Measurements from ENCODE around the gene GALNT5.
"Not testable (repeated sequence)": the region's sequence is repeated elsewhere in the genome, so short reads cannot be mapped to it uniquely, and the experiment has no call there.

The GALNT5 gene, protein sequence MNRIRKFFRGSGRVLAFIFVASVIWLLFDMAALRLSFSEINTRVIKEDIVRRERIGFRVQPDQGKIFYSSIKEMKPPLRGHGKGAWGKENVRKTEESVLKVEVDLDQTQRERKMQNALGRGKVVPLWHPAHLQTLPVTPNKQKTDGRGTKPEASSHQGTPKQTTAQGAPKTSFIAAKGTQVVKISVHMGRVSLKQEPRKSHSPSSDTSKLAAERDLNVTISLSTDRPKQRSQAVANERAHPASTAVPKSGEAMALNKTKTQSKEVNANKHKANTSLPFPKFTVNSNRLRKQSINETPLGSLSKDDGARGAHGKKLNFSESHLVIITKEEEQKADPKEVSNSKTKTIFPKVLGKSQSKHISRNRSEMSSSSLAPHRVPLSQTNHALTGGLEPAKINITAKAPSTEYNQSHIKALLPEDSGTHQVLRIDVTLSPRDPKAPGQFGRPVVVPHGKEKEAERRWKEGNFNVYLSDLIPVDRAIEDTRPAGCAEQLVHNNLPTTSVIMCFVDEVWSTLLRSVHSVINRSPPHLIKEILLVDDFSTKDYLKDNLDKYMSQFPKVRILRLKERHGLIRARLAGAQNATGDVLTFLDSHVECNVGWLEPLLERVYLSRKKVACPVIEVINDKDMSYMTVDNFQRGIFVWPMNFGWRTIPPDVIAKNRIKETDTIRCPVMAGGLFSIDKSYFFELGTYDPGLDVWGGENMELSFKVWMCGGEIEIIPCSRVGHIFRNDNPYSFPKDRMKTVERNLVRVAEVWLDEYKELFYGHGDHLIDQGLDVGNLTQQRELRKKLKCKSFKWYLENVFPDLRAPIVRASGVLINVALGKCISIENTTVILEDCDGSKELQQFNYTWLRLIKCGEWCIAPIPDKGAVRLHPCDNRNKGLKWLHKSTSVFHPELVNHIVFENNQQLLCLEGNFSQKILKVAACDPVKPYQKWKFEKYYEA

DNA sequence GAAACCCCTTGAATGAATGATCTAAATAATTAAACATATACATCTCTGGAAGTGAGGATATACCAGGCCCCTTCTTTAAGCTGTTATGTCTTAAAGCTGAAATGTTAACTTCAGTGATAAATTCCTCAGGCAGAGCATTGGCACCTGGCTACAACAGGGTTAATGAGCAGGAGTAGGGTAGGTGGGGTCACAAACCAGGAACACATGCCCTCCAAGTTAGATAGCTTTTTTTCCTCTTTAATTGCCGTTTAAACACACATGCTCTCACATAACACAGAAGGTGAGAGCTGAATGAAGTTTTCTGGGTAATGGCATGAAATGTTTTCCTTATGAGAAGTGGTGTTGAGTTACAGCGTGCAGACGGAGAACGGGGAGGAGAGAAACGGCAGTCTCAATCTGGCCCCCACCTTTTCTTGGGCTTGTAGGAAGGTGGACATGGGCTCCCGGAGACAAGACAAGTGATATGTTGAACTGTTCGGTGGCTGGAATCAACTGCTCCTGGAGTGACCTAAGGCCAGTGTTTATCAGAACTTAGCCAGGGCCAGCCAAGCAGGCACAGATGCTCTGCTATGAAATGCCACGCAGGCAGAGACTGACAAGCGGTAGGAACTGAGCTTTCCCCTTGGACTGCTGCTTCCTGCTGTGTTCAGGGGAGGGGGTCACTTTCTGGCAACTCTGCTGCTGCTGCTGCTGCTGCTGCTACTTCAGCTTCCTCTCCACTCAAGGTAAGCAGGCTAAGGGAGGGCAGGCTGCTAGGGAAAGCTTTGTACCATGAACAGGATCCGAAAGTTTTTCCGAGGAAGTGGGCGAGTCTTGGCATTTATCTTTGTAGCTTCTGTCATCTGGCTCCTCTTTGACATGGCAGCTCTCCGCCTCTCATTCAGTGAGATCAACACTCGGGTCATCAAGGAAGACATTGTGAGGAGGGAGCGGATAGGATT lies at the start of gene GALNT5:
Gene GALNT5, plus strand, starts transcription at position 394 of the 941 bp plus-strand sequence. Its CDS starts 378 bp downstream, at position 772.
- DNase-seq, result peak in 3 of 56 donors; percentile 2 to 36 (median 26)

DNA sequence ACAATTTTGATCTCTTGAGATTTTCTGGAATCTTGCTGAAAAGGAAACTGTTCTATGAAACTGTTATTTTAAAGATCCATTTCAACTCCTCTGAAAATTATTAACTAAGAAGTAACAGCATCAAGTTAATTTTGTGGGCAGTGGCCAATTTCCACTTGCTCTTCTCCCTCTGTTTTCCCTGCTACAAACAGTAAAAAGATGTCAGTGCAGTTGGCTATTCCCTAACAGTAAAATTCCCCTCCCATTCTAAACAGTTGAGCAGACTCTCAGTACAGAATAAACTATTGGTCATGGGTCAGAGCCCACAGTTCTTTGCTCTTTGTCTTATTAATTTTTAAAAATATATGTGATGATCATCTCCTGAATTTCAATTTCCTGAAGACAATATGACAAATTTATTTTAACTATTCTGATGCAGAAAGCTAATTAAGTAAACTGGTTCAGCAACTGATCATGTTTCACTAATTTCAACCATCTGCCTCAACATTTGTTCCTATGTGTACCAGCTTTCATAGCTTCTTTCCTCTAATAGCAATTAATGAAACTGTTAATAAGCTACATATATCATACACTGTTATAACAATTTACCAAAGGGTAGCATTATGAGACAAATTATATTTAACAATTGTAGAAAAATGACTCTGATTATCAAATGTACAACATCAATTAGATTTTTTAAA lies 41.1 kb upstream of the GALNT5 start:
- no peak for DNase-seq

DNA sequence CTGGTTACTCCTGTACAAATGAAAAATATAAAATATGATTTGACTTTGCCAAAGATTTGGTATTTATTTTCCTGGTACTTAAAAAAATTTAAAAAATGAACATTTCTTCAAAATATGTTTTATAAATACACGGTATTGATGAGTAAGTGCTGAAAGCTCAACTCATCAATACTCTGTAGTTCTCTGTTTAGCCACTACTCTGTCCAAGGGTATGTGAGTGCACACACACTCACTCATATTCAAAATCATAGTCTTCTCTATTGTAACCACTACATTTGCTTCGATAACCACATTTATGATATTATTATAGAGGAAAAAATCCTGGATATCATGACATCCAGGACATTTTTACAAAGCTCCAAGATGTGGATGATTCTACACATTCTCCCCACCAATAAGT lies 40.1 kb upstream of the GALNT5 start:
- DNase-seq, result no peak

DNA sequence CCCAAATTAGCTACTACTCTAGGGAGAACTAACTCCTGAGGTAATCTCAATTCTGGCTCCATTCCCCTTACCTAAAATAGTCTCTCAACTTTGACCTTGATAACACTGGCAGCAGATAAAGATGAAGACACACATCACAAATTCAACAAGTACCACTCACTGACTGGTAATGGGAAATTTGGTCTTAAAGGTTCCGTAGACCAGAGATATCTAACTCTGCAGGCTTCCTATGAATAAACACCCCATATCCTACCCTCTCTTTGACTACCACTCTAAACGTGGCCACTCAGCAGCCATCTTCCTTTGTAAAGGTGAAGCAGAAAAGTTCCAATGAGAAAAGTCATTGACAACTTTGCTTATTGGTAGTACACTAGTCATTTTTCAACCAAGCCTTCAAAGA lies 38.6 kb upstream of the GALNT5 start:
- DNase-seq, result no peak

DNA sequence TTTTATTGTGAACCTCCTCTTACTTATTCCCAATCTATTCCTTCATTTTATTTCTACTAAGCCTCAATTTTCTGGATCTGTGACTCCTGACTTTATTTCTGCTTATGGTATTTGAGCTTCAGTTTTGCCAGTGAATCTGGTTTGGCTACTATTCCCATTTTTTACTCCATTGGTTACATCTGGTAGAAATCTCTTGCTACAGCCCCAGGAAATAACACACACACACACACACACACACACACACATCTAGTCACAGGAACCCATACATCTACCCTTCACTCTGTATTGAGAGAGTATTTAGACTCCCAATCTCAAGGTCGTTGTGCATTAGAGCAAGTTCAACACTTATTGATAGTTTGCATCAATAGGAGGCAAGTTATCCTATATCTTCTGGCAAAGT lies 37.0 kb upstream of the GALNT5 start:
- DNase-seq, result no peak

DNA sequence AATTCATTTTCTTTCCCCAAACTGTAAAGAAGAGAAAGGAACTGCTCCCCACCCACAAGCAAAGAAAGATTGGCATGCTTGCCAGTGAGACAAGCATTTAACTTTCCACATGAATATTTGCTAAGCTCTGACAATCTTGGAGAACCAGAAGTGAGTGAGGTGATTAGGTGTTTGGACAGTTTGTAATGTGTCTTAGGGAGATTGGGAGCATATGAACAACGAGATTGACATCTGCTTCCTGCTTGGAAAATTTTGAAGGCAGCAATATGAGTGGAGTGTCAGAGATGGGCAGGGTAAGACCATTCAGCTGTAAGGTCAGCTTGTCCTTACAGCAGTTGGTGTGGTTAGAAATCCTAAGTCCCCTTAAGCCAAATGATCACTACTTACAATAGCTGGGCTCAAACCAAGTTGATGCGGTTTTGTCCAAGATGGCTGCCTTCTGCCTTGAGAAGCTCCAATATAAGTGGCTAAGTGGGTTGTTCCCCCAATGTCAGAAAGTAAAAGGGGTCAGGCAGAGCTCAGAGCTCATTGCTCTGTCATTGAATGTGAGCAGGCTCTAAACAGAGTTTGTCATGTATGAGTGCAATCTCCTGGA lies 36.0 kb upstream of the GALNT5 start:
- DNase-seq, result no peak

DNA sequence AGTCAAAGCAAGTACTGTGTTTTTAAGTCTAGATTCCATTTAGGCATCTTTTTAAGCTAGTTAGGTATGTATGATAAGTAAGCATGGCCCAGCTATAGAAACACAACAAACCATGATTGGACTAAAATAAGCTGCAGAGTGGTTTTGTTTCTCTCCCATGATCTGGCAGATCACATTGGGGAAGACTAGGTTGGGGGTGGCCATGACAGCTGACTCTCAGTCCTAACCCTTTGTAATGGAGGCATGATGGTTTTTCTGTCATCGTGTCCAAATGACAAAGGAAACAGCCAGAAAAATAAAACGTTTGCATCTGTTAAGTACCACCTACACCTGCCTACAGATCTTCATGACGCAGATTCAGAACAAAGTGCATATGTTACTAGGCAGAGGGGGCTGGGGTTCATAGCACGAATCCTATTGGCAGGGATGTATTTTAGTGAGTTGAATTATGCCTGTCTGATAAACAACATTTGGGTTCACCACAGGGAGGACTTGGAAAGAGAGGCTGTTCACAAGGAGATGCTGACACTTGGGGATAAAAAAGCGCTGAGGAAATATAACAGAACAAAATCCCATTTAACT lies 33.8 kb upstream of the GALNT5 start:
- no peak for DNase-seq

DNA sequence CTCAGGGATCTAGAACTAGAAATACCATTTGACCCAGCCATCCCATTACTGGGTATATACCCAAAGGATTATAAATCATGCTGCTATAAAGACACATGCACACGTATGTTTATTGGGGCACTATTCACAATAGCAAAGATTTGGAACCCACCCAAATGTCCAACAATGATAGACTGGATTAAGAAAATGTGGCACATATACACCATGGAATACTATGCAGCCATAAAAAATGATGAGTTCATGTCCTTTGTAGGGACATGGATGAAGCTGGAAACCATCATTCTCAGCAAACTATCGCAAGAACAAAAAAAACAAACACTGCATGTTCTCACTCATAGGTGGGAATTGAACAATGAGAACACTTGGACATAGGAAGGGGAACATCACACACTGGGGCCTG lies 33.1 kb upstream of the GALNT5 start:
- not testable (repeated sequence) for DNase-seq

DNA sequence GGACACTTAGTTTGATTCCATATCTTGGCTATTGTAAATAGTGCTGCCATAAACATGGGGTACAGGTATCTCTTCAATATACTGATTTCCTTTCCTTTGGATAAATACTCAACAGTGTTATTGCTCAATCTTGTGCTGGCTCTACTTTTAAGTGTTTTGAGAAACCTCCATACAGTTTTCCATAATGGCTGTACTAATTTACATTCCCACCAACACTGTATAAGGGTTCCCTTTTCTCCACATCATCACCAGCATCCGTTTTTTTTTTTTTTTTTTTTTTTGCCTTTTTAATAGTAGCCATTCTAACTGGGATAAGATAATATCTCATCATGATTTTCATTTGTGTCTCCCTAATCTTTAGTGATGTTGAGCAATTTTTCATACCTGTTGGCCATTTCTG lies 29.9 kb upstream of the GALNT5 start:
- no peak for DNase-seq

DNA sequence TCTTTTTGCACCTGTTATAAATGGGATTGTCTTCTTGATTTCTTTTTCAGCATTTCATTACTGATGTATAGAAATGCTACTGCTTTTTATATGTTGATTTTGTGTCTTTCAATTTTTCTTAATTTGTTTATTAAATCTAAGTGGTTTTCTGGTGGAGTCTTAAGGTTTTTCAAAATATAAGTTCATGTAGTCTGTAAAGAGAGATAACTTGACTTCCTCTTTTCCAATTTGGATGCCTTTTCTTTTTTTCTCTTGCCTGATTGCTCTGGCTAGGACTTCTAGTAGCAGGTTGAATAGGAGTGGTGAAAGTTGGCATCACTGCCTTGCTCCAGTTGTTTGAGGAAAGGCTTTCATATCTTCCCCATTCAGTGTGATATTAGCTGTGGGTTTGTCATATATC lies 28.6 kb upstream of the GALNT5 start:
- no peak for DNase-seq

DNA sequence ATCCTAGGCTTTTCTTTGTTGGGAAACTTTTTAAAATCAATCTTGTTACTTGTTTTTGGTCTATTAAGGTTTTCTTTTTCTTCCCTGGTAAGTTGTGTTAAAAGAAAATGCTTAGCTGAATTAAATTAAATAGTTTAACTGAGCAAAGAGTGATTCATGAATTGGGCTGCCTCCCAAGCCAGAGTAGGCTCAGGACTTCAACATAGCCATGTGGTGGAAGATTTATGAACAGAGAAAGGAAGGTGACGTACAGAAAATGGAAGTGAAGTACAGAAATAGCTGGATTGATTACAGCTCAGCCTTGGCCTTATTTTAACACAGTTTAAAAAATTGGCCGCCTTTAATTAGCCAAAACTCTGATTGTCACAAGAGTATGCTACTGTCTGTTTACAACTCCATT lies 27.9 kb upstream of the GALNT5 start:
- DNase-seq, result no peak

DNA sequence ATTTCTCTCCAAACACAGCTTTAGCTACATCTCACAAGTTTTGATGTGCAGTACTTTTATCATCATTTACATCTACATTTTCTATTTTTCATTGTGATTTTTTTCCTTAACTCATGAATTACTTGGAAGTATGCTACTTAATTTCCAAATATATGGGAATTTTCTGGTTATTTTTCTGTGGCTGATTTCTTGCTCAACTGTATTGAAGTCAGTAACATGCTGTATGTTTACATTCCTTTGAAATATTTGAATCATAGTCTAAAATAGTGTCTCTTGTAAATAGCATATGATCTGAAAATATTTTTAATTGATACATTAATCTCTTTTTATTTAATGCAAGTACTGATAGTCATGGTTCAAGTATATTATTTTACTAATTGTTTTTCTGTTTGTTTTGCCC lies 26.0 kb upstream of the GALNT5 start:
- DNase-seq, result no peak

DNA sequence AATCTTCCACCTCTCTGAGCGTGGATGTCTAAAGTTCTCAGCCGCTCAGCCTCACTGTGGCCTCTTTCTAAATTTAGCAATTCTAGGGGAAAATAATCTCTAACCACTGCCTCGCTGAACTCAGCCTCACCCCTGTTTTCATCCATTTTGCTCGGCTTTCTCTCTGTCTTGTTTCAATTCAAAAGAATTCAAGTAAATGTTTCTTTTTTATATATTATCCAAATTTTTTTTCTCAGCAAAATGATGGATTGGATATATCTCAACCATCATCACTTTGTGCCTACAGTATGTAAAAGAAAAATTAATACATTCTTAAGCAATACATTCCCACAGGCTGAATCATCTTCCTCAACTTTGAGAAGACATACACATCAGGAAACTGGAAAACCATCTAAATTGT lies 24.0 kb upstream of the GALNT5 start:
- DNase-seq, result no peak

DNA sequence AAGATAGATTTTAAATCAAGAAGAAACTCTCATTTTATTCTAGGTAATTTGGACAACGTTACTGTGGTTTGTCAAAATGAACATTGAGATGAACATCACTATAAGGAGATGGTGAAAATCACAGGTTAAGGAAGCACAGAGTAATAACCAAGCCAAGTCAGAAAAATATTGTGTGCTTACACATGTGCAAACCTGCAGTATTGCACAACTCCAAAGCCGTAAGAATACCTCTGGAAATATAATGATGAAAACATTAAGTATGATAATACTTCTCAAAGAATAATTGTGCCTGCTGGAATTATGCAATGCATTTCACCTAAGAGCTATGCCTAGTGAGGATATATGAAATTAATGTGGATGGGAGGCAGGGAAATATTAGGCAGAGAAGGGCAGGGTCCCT lies 21.1 kb upstream of the GALNT5 start:
- no peak for DNase-seq

DNA sequence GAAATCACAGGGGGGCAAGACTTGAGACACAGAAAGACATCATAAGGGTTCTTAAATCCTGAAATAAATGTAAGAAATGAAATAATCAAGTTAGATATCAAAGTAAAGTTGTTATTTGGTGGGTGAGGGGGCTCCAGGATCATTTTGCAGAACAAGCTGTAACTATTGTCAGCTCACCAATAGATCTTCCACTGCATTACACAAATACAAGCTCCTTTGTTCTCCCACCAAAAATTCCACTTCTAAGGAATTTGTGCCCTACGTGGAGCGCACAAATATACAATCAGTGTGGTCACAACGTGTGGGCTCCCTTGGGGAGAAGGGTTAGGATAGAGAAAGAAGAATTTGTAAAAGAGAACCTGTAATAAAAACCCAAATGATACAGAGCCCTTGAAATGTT lies 19.2 kb upstream of the GALNT5 start:
- DNase-seq, result no peak

DNA sequence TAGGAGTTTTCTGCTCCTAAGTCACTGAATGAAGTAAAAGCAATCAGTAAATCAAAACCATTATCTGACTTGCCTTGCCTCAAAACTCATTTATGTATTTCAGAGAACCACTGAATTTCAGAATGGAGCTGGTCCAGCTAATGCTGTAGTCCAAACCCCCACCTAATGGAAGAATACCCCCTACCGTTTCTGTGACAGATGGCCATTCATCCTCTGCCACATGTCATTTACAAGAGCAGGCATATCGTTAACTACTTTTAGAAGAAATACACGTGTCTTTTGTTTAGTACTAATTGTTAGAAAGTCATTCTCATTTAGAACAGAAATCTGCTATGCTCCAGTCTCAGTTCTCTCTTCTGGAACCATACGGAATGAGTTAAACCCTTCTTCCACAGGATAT lies 12.8 kb upstream of the GALNT5 start:
- no peak for DNase-seq

DNA sequence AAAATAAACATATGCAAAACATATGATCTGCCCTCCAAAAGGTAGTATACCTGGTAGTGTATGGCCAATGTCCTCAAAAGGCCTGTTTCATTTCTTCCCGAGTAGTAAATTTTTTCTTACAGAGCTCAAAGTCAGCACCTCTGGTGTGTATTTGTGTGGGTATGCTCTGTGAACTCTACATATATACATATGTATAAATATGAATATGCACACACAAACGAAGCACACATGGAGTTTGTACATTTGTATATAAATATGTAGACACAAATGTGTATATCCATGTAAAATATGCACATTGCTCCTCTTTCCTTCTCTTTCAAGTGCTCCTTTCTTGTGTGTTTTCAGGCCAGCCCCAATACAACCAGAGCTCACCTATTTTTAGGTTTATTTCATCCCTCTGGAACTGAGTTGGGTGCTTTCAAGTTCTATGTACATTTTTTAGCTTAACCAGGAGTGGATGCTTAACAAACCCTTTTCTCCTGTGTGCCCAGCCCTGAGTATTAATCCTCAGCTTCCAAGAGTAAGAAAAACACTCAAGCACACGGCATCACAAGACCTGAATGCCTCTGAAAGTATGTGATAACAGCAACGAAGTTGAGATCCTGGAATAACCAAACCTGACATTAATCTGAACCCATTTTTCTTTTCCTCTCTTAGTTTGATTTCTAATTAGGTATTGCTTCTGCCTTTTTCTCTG lies 12.2 kb upstream of the GALNT5 start:
- no peak for DNase-seq

DNA sequence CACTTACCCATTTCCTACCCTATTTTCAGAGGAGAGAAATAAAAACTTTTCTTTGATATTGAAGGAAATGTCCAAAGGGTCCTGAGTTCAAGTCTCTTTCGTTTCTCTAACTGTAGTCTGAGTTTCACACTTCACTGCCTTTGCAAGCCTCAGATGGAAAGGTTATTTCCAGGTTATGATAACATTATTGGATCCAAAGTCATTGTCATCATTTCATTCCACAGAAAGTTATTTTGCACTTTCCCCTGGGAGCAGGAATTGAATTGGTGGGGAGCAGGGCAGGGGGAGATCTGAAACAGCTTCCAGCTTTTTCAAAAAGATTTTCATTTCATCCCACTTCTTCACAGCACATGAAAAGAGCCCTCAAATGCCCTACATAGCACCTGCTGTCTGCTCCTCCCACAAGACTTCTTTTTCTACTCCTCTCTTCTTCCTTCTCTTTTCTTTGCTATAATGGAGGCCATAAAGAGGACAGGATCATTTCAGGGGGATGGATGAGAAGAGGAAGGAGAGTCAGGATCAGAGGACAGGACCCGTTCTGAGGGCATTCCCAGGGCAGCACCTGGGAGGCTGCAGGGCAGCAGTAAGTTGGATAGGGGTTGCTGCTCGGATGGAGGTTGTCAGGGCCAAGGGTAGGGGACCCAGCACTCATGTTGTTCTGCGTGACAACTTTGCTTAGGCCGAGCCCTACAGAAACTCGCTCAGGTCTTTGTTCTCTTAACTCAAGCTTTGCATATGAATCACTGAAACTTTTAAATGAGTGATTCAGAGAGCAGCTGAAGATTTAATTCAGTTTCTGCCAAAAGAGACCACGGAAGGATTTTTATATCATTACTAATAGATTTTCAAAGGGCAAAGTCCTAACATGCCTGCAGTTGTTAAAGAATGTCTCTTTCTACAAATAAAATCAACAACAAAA lies 11.4 kb upstream of the GALNT5 start:
- no peak for DNase-seq
